Ovary (tissue), 3 donors: ENCODE results near the gene METTL6.

Experiments used
- EP300 ChIP-seq: sonication (generic); formaldehyde crosslinking; IDR thresholded peaks from one replicate; pipeline ENCODE4 v1.6.1; 2017; ENCODE audit warnings: antibody characterized with exemption
- POLR2A ChIP-seq: fragments of 450-650 bp; IDR thresholded peaks from one replicate; pipeline ENCODE4 v1.6.1; 2017; ENCODE audit warnings: antibody characterized with exemption, mild to moderate bottlenecking, moderate library complexity
- TF ChIP-seq, protein P1 (sequence below), 3 donors: fragments of 450-650 bp in 2 of 3; fragments of 200-600 bp in 1 of 3; IDR thresholded peaks; one replicate each; pipeline versions ENCODE4 v1.5.1 to v1.8.0; 2016 to 2022; ENCODE audit warnings: antibody characterized with exemption in 3 of 3, mild to moderate bottlenecking in 1 of 3
- donor health status: DM: no; HTN: no; CAD: no.

DNA sequence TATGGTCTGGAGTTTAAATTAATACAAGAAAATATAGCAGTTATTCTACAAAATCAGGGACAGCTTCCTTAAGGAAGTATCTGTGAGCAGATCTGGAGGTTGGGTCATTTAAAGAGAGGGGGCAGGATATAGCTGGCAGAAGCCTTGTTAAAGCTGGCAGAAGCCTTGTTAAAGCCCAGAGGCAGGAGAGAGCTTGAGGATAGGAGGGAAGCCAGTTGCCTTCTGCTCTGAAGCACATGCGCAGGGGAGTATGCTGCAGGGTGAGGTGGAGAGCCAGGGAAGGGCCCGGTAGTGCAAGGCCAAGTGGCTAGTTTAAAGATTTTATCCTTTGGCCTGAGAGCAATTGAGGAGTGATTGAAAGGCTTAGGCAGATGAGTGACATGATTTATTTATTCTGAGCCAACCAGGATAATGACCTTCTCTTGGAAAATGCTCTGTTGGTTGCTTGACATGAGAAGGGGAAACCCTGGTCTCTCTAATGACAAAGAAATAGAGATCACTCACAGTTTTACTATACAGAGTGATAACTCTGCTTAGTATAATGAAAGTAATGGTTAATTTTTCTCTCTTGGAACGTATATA, 4.0 kb upstream of the METTL6 start:
- TF ChIP-seq POLR2A (no peak), EP300 (no peak)
- TF ChIP-seq, protein P1, sequence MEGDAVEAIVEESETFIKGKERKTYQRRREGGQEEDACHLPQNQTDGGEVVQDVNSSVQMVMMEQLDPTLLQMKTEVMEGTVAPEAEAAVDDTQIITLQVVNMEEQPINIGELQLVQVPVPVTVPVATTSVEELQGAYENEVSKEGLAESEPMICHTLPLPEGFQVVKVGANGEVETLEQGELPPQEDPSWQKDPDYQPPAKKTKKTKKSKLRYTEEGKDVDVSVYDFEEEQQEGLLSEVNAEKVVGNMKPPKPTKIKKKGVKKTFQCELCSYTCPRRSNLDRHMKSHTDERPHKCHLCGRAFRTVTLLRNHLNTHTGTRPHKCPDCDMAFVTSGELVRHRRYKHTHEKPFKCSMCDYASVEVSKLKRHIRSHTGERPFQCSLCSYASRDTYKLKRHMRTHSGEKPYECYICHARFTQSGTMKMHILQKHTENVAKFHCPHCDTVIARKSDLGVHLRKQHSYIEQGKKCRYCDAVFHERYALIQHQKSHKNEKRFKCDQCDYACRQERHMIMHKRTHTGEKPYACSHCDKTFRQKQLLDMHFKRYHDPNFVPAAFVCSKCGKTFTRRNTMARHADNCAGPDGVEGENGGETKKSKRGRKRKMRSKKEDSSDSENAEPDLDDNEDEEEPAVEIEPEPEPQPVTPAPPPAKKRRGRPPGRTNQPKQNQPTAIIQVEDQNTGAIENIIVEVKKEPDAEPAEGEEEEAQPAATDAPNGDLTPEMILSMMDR (IDR thresholded peaks at IDR 0.05) = no peak
